OCI-LY3 (cell line): ENCODE results near the gene ADAMTS6.

Experiments
- H2AFZ ChIP-seq: fragments of 200-600, 300-600 bp; shearing (Covaris generic); 2 replicates; pipeline ENCODE4 v1.6.0; 2014; ENCODE audit warnings: antibody characterized with exemption, low read depth, low read length
- H3K27ac ChIP-seq: fragments of 200-600, 300-600 bp; sonication (generic); 2 replicates; pipeline ENCODE4 v1.5.1; 2014; ENCODE audit warnings: mild to moderate bottlenecking, low read length, moderate library complexity, mixed read lengths
- H3K27me3 ChIP-seq: fragments of 200-600, 300-600 bp; sonication (generic); 2 replicates; pipeline ENCODE4 v1.6.1; 2014; ENCODE audit warnings: low read depth, low read length, mixed read lengths
- H3K36me3 ChIP-seq: fragments of 200-600, 300-600 bp; sonication (generic); replicated peaks from 2 replicates; pipeline ENCODE3; 2014; ENCODE audit warnings: low read depth, low read length, mixed read lengths
- H3K4me1 ChIP-seq: fragments of 300-600, 200-600 bp; sonication (generic); 2 replicates; pipeline ENCODE4 v1.6.1; 2014; ENCODE audit warnings: low read length, mixed read lengths
- H3K4me2 ChIP-seq: fragments of 200-600, 300-600 bp; sonication (generic); 2 replicates; pipeline ENCODE4 v1.6.1; 2014; ENCODE audit warnings: low read length, mixed read lengths
- H3K4me3 ChIP-seq: fragments of 300-600, 200-600 bp; sonication (generic); 2 replicates; pipeline ENCODE4 v1.5.1; 2014; ENCODE audit warnings: antibody characterized with exemption, mild to moderate bottlenecking, low read length, moderate library complexity
- H3K79me2 ChIP-seq: fragments of 300-600, 200-600 bp; shearing (Covaris generic); 2 replicates; pipeline ENCODE4 v1.6.1; 2014; ENCODE audit warnings: mild to moderate bottlenecking, low read length, mixed read lengths
- H3K9ac ChIP-seq: fragments of 300-600, 200-600 bp; shearing (Covaris generic); 2 replicates; pipeline ENCODE4 v1.6.0; 2014; ENCODE audit warnings: mild to moderate bottlenecking, low read length, moderate library complexity
- H3K9me3 ChIP-seq: fragments of 200-600, 300-600 bp; shearing (Covaris generic); 2 replicates; pipeline ENCODE4 v1.6.1; 2014; ENCODE audit warnings: low read length, mixed read lengths; ENCODE audit not compliant: insufficient read depth
- H4K20me1 ChIP-seq: fragments of 200-600, 300-600 bp; sonication (generic); 2 replicates; pipeline ENCODE4 v1.6.1; 2016; ENCODE audit warnings: low read length, mixed read lengths; ENCODE audit not compliant: insufficient read depth
- CTCF ChIP-seq: fragments of 200-600, 300-600 bp; sonication (generic); IDR thresholded peaks from 2 replicates; pipeline ENCODE4 v1.5.1; 2014; ENCODE audit warnings: antibody characterized with exemption, low read length, low read depth
- EZH2phosphoT487 ChIP-seq: fragments of 200-600 bp; shearing (Covaris generic); IDR thresholded peaks from 2 replicates; pipeline ENCODE4 v1.6.1; 2018; ENCODE audit warnings: antibody characterized with exemption, mixed run types, low read depth

ADAMTS6 gene

GRCh38 chr5:65194871-65195270 is 286.8 kb downstream of the ADAMTS6 start:
- H3K27me3 ChIP-seq, result no peaks in the 10 kb centered on the region
- no peak overlapping the region for H3K4me3 ChIP-seq
- H3K27ac ChIP-seq, result no peak overlapping the region
- no peak overlapping the region for H2AFZ ChIP-seq
- no peaks in the 10 kb centered on the region for H3K79me2 ChIP-seq
- no peak overlapping the region for H3K9ac ChIP-seq
- no peak overlapping the region for H3K4me2 ChIP-seq
- no peaks in the 10 kb centered on the region for H4K20me1 ChIP-seq
- peaks cover 6% of the 10 kb centered on the region for H3K4me1 ChIP-seq
- H3K9me3 ChIP-seq, result no peaks in the 10 kb centered on the region
- no peak for TF ChIP-seq EZH2phosphoT487
- no peaks in the 10 kb centered on the region for H3K36me3 ChIP-seq

GRCh38 chr5:65192331-65192730 is 289.4 kb downstream of the ADAMTS6 start:
- Histone ChIP-seq H3K79me2 (no peaks in the 10 kb centered on the region), H3K4me1 (peaks cover 6% of the 10 kb centered on the region), H3K9ac (no peak overlapping the region), H3K27me3 (no peaks in the 10 kb centered on the region), H3K36me3 (no peaks in the 10 kb centered on the region), H3K4me3 (no peak overlapping the region), H3K4me2 (no peak overlapping the region), H3K9me3 (no peaks in the 10 kb centered on the region), H2AFZ (no peak overlapping the region), H3K27ac (no peak overlapping the region), H4K20me1 (no peaks in the 10 kb centered on the region)
- TF ChIP-seq EZH2phosphoT487 (no peak), CTCF (no peak)

- Histone ChIP-seq H3K4me1 (peaks cover 6% of the 10 kb centered on the region), H4K20me1 (no peaks in the 10 kb centered on the region), H3K4me2 (no peak overlapping the region), H3K27me3 (no peaks in the 10 kb centered on the region), H2AFZ (no peak overlapping the region), H3K4me3 (no peak overlapping the region), H3K79me2 (no peaks in the 10 kb centered on the region), H3K36me3 (no peaks in the 10 kb centered on the region), H3K9ac (no peak overlapping the region), H3K27ac (no peak overlapping the region), H3K9me3 (no peaks in the 10 kb centered on the region)
- TF ChIP-seq CTCF (no peak), EZH2phosphoT487 (no peak)
These were observed 290.1 kb downstream of the ADAMTS6 start for GRCh38 chr5:65191554-65192135.

- Histone ChIP-seq H3K79me2 (no peaks in the 10 kb centered on the region), H4K20me1 (no peaks in the 10 kb centered on the region), H3K9me3 (no peaks in the 10 kb centered on the region), H3K27me3 (no peaks in the 10 kb centered on the region), H3K27ac (no peak overlapping the region), H2AFZ (no peak overlapping the region), H3K4me1 (peaks cover 6% of the 10 kb centered on the region), H3K4me2 (no peak overlapping the region), H3K4me3 (no peak overlapping the region), H3K36me3 (no peaks in the 10 kb centered on the region), H3K9ac (no peak overlapping the region)
- TF ChIP-seq CTCF (no peak), EZH2phosphoT487 (no peak)
These were observed 291.2 kb downstream of the ADAMTS6 start for GRCh38 chr5:65190328-65191053.
